GM23338 (cell line): ENCODE measurements around the gene GAS2. TPM values are rescaled to one million over a fixed set of nuclear protein-coding genes. Genes with fewer than 3 reads are reported as not detected.

ENCODE experiments used
- ATAC-seq: fragments of 200-7000 bp; cut with Tn5 transposase; 3 replicates; pipeline ENCODE4 v1.9.1; 2020
- DNase-seq: peaks from one replicate; pipeline ENCODE4 v3.0.0-alpha.2; 2015; ENCODE audit warnings: low spot score
- H2AFZ ChIP-seq: fragments of 200-600 bp; sonication (generic); 2 replicates; pipeline ENCODE4 v1.8.0; 2016; ENCODE audit warnings: antibody characterized with exemption, mild to moderate bottlenecking, moderate library complexity
- H3F3A ChIP-seq: fragments of 200-600 bp; sonication (generic); replicated peaks from 2 replicates; pipeline ENCODE4 v1.8.0; 2017; ENCODE audit warnings: antibody characterized with exemption, mixed run types, low read depth
- H3K27ac ChIP-seq: fragments of 200-600 bp; sonication (generic); 2 replicates; pipeline ENCODE4 v1.6.1; 2016; ENCODE audit warnings: low read depth
- H3K27me3 ChIP-seq: fragments of 200-600 bp; sonication (generic); 2 replicates; pipeline ENCODE4 v1.8.0; 2016; ENCODE audit warnings: mild to moderate bottlenecking, mixed run types, moderate library complexity; ENCODE audit not compliant: insufficient read depth
- H3K36me3 ChIP-seq: fragments of 200-600 bp; sonication (generic); 2 replicates; pipeline ENCODE4 v1.8.0; 2016; ENCODE audit warnings: mild to moderate bottlenecking; ENCODE audit not compliant: insufficient read depth
- H3K4me1 ChIP-seq: fragments of 200-600 bp; sonication (generic); 2 replicates; pipeline ENCODE4 v1.8.0; 2016; ENCODE audit warnings: mild to moderate bottlenecking, moderate library complexity; ENCODE audit not compliant: insufficient read depth
- H3K4me2 ChIP-seq: fragments of 200-600 bp; sonication (generic); 2 replicates; pipeline ENCODE4 v1.7.1; 2017; ENCODE audit warnings: mixed run types
- H3K4me3 ChIP-seq: fragments of 200-600 bp; sonication (generic); 2 replicates; pipeline ENCODE4 v1.6.1; 2016; ENCODE audit warnings: mixed run types
- H3K79me2 ChIP-seq: fragments of 200-600 bp; sonication (generic); replicated peaks from 2 replicates; pipeline ENCODE4 v1.8.0; 2017; ENCODE audit warnings: mild to moderate bottlenecking; ENCODE audit not compliant: insufficient read depth
- H3K9me2 ChIP-seq: fragments of 200-600 bp; sonication (generic); 2 replicates; pipeline ENCODE4 v1.8.0; 2017; ENCODE audit not compliant: insufficient read depth
- H4K20me1 ChIP-seq: fragments of 200-600 bp; sonication (generic); replicated peaks from 2 replicates; pipeline ENCODE4 v1.8.0; 2017; ENCODE audit warnings: mild to moderate bottlenecking; ENCODE audit not compliant: insufficient read depth
- H3K27ac Mint-ChIP-seq: 2 replicates; pipeline ENCODE4 v1.8.0; 2020; ENCODE audit warnings: inconsistent platforms, mild to moderate bottlenecking, moderate library complexity, mixed read lengths
- H3K27me3 Mint-ChIP-seq: 3 replicates; pipeline ENCODE4 v1.8.0; 2022; ENCODE audit warnings: low read depth, mild to moderate bottlenecking, moderate library complexity, mixed read lengths, inconsistent platforms; ENCODE audit not compliant: insufficient read depth, poor library complexity
- H3K36me3 Mint-ChIP-seq: 3 replicates; pipeline ENCODE4 v1.8.0; 2021; ENCODE audit warnings: low read depth, mild to moderate bottlenecking, inconsistent platforms, moderate library complexity, mixed read lengths
- H3K4me1 Mint-ChIP-seq: 3 replicates; pipeline ENCODE4 v1.8.0; 2020; ENCODE audit warnings: mild to moderate bottlenecking, inconsistent platforms, mixed read lengths
- H3K4me3 Mint-ChIP-seq: 3 replicates; pipeline ENCODE4 v1.8.0; 2021; ENCODE audit warnings: moderate library complexity, mild to moderate bottlenecking, inconsistent platforms, mixed read lengths
- H3K9me3 Mint-ChIP-seq: 3 replicates; pipeline ENCODE4 v1.8.0; 2020; ENCODE audit warnings: moderate library complexity, mild to moderate bottlenecking, inconsistent platforms, mixed read lengths
- CREB1 ChIP-seq: fragments of 250-450 bp; sonication (Bioruptor Pico); IDR thresholded peaks from 2 replicates; pipeline ENCODE4 v1.5.0; 2020; ENCODE audit warnings: low read depth, mild to moderate bottlenecking, moderate library complexity
- EZH2 ChIP-seq: fragments of 200-600 bp; sonication (generic); IDR thresholded peaks from one replicate; pipeline ENCODE4 v1.8.0; 2017; ENCODE audit warnings: antibody characterized with exemption, mild to moderate bottlenecking, low read depth; ENCODE audit not compliant: unreplicated experiment
- EZH2phosphoT487 ChIP-seq: fragments of 200-600 bp; sonication (generic); IDR thresholded peaks from one replicate; pipeline ENCODE4 v1.8.1; 2018; ENCODE audit warnings: antibody characterized with exemption; ENCODE audit not compliant: unreplicated experiment
- JUNB ChIP-seq: IDR thresholded peaks from one replicate; pipeline ENCODE4 v1.6.1; 2016; ENCODE audit warnings: antibody characterized with exemption; ENCODE audit not compliant: unreplicated experiment
- NANOG ChIP-seq: IDR thresholded peaks from 2 replicates; pipeline ENCODE4 v1.6.1; 2016; ENCODE audit warnings: antibody characterized with exemption, borderline replicate concordance
- POLR2AphosphoS5 ChIP-seq: IDR thresholded peaks from 2 replicates; pipeline ENCODE4 v1.6.1; 2016; ENCODE audit warnings: antibody characterized with exemption, low read depth
- STAT1 ChIP-seq: IDR thresholded peaks from one replicate; pipeline ENCODE4 v1.6.1; 2016; ENCODE audit warnings: antibody characterized with exemption; ENCODE audit not compliant: unreplicated experiment
- ZNF114 ChIP-seq: fragments of 250-450 bp; sonication (Bioruptor Pico); IDR thresholded peaks from 2 replicates; pipeline ENCODE4 v1.5.0; 2020; ENCODE audit warnings: mild to moderate bottlenecking, moderate library complexity
- ZNF331 ChIP-seq: fragments of 250-450 bp; sonication (Bioruptor Pico); IDR thresholded peaks from 2 replicates; pipeline ENCODE4 v1.5.0; 2020; ENCODE audit warnings: low read depth, mild to moderate bottlenecking, moderate library complexity
- polyA plus RNA-seq: library from polyadenylated mRNA; unstranded; fragments of >200 nt; fragmentation: Nextera tagmentation; extraction: Ambion mirVana; gene quantifications from 2 replicates; pipeline ENCODE4 v1.2.1, GENCODE V29; 2016
- total RNA-seq: library from RNA; depleted of rRNA; stranded (reverse); fragments of >200 nt; shearing (Covaris generic); gene quantifications from 2 replicates; pipeline ENCODE4 v1.2.3, GENCODE V29; 2014
- TF ChIP-seq, protein P1 (sequence below), 2 experiments: fragments of 200-600 bp in 1 of 2; sonication (generic) in 1 of 2; conservative IDR thresholded peaks; 2 replicates each; pipeline versions ENCODE4 v1.5.1 to v1.6.1; 2016 to 2017; ENCODE audit warnings: antibody characterized with exemption in 2 of 2, low read depth in 2 of 2, mild to moderate bottlenecking in 2 of 2, moderate library complexity in 1 of 2
- TF ChIP-seq, protein P2 (sequence below): IDR thresholded peaks from 2 replicates; pipeline ENCODE4 v1.6.1; 2016; ENCODE audit warnings: antibody characterized with exemption
- TF ChIP-seq, protein P3 (sequence below): IDR thresholded peaks from one replicate; pipeline ENCODE4 v1.6.1; 2018; ENCODE audit warnings: antibody characterized with exemption; ENCODE audit not compliant: unreplicated experiment
- TF ChIP-seq, protein P4 (sequence below): fragments of 250-450 bp; sonication (Bioruptor Pico); IDR thresholded peaks from 2 replicates; pipeline ENCODE4 v1.5.0; 2020; ENCODE audit warnings: mild to moderate bottlenecking, moderate library complexity

The GAS2 gene
- total and polyA plus RNA-seq, 2 experiments from 2014 or later: 2.6 to 6.7 TPM

DNA sequence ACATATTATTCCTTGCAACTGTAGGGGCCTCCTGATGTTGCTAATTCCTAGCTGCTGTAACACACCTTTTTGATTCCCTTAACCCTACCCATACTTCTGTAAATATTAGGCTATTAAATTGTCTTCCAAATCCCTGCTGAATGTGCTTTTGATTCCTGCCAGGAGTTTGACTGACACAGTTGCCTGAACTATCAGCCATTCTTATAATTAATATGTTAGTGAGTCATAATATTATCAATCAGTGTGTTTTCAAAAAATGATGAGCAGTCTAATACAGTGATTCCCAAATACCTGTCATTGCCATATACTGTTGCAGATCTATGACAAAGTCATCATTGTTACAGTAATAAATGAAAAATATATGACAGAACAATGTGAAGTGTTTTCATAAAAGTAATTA lies 24.9 kb upstream of the GAS2 start:
- DNase-seq (no peak), ATAC-seq (no peak)
- Histone ChIP-seq H3K9me2 (no peaks in the 10 kb centered on the region), H4K20me1 (no peaks in the 10 kb centered on the region), H3F3A (no peaks in the 10 kb centered on the region), H3K4me1 (peaks cover 12% of the 10 kb centered on the region), H2AFZ (no peak overlapping the region), H3K4me2 (no peak overlapping the region), H3K79me2 (no peaks in the 10 kb centered on the region), H3K4me3 (no peak overlapping the region), H3K36me3 (no peaks in the 10 kb centered on the region), H3K27ac (no peak overlapping the region), H3K27me3 (peaks cover 44% of the 10 kb centered on the region)
- Mint-ChIP-seq H3K36me3 (no peaks in the 10 kb centered on the region), H3K9me3 (no peaks in the 10 kb centered on the region), H3K4me3 (no peak overlapping the region), H3K4me1 (peaks cover 15% of the 10 kb centered on the region), H3K27ac (no peak overlapping the region), H3K27me3 (no peaks in the 10 kb centered on the region)
- TF ChIP-seq POLR2AphosphoS5 (no peak), EZH2 (no peak), ZNF331 (CRISPR knock-in tag) (no peak), JUNB (no peak), NANOG (no peak), STAT1 (no peak), ZNF114 (no peak), EZH2phosphoT487 (no peak), CREB1 (no peak)
- TF ChIP-seq, protein P1, sequence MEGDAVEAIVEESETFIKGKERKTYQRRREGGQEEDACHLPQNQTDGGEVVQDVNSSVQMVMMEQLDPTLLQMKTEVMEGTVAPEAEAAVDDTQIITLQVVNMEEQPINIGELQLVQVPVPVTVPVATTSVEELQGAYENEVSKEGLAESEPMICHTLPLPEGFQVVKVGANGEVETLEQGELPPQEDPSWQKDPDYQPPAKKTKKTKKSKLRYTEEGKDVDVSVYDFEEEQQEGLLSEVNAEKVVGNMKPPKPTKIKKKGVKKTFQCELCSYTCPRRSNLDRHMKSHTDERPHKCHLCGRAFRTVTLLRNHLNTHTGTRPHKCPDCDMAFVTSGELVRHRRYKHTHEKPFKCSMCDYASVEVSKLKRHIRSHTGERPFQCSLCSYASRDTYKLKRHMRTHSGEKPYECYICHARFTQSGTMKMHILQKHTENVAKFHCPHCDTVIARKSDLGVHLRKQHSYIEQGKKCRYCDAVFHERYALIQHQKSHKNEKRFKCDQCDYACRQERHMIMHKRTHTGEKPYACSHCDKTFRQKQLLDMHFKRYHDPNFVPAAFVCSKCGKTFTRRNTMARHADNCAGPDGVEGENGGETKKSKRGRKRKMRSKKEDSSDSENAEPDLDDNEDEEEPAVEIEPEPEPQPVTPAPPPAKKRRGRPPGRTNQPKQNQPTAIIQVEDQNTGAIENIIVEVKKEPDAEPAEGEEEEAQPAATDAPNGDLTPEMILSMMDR (conservative IDR thresholded peaks at IDR 0.05; ENCODE audit: low read depth in 2 of 2): no peak
- TF ChIP-seq, protein P2, sequence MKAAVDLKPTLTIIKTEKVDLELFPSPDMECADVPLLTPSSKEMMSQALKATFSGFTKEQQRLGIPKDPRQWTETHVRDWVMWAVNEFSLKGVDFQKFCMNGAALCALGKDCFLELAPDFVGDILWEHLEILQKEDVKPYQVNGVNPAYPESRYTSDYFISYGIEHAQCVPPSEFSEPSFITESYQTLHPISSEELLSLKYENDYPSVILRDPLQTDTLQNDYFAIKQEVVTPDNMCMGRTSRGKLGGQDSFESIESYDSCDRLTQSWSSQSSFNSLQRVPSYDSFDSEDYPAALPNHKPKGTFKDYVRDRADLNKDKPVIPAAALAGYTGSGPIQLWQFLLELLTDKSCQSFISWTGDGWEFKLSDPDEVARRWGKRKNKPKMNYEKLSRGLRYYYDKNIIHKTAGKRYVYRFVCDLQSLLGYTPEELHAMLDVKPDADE: no peak
- TF ChIP-seq, protein P3, sequence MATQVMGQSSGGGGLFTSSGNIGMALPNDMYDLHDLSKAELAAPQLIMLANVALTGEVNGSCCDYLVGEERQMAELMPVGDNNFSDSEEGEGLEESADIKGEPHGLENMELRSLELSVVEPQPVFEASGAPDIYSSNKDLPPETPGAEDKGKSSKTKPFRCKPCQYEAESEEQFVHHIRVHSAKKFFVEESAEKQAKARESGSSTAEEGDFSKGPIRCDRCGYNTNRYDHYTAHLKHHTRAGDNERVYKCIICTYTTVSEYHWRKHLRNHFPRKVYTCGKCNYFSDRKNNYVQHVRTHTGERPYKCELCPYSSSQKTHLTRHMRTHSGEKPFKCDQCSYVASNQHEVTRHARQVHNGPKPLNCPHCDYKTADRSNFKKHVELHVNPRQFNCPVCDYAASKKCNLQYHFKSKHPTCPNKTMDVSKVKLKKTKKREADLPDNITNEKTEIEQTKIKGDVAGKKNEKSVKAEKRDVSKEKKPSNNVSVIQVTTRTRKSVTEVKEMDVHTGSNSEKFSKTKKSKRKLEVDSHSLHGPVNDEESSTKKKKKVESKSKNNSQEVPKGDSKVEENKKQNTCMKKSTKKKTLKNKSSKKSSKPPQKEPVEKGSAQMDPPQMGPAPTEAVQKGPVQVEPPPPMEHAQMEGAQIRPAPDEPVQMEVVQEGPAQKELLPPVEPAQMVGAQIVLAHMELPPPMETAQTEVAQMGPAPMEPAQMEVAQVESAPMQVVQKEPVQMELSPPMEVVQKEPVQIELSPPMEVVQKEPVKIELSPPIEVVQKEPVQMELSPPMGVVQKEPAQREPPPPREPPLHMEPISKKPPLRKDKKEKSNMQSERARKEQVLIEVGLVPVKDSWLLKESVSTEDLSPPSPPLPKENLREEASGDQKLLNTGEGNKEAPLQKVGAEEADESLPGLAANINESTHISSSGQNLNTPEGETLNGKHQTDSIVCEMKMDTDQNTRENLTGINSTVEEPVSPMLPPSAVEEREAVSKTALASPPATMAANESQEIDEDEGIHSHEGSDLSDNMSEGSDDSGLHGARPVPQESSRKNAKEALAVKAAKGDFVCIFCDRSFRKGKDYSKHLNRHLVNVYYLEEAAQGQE: no peak
- TF ChIP-seq, protein P4, sequence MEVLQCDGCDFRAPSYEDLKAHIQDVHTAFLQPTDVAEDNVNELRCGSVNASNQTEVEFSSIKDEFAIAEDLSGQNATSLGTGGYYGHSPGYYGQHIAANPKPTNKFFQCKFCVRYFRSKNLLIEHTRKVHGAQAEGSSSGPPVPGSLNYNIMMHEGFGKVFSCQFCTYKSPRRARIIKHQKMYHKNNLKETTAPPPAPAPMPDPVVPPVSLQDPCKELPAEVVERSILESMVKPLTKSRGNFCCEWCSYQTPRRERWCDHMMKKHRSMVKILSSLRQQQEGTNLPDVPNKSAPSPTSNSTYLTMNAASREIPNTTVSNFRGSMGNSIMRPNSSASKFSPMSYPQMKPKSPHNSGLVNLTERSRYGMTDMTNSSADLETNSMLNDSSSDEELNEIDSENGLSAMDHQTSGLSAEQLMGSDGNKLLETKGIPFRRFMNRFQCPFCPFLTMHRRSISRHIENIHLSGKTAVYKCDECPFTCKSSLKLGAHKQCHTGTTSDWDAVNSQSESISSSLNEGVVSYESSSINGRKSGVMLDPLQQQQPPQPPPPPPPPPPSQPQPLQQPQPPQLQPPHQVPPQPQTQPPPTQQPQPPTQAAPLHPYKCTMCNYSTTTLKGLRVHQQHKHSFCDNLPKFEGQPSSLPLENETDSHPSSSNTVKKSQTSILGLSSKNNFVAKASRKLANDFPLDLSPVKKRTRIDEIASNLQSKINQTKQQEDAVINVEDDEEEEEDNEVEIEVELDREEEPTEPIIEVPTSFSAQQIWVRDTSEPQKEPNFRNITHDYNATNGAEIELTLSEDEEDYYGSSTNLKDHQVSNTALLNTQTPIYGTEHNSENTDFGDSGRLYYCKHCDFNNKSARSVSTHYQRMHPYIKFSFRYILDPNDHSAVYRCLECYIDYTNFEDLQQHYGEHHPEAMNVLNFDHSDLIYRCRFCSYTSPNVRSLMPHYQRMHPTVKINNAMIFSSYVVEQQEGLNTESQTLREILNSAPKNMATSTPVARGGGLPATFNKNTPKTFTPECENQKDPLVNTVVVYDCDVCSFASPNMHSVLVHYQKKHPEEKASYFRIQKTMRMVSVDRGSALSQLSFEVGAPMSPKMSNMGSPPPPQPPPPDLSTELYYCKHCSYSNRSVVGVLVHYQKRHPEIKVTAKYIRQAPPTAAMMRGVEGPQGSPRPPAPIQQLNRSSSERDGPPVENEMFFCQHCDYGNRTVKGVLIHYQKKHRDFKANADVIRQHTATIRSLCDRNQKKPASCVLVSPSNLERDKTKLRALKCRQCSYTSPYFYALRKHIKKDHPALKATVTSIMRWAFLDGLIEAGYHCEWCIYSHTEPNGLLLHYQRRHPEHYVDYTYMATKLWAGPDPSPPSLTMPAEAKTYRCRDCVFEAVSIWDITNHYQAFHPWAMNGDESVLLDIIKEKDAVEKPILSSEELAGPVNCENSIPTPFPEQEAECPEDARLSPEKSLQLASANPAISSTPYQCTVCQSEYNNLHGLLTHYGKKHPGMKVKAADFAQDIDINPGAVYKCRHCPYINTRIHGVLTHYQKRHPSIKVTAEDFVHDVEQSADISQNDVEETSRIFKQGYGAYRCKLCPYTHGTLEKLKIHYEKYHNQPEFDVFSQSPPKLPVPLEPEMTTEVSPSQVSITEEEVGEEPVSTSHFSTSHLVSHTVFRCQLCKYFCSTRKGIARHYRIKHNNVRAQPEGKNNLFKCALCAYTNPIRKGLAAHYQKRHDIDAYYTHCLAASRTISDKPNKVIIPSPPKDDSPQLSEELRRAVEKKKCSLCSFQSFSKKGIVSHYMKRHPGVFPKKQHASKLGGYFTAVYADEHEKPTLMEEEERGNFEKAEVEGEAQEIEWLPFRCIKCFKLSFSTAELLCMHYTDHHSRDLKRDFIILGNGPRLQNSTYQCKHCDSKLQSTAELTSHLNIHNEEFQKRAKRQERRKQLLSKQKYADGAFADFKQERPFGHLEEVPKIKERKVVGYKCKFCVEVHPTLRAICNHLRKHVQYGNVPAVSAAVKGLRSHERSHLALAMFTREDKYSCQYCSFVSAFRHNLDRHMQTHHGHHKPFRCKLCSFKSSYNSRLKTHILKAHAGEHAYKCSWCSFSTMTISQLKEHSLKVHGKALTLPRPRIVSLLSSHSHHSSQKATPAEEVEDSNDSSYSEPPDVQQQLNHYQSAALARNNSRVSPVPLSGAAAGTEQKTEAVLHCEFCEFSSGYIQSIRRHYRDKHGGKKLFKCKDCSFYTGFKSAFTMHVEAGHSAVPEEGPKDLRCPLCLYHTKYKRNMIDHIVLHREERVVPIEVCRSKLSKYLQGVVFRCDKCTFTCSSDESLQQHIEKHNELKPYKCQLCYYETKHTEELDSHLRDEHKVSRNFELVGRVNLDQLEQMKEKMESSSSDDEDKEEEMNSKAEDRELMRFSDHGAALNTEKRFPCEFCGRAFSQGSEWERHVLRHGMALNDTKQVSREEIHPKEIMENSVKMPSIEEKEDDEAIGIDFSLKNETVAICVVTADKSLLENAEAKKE (CRISPR knock-in tag): no peak
